Activated CD4-positive, alpha-beta T cell treated with anti-CD3 and anti-CD28 coated beads, Interleukin-2, amount 50 U/mL, for 48 hours (primary cell): ENCODE data around the gene TRPM6.

Experiments used
- DNase-seq, 2 experiments: peaks; one replicate each; pipeline ENCODE4 v3.0.0-alpha.2; 2020

TRPM6 gene

GRCh38 chr9:74711341-74711740 lies 176.4 kb downstream of the TRPM6 start:
- DNase-seq = no peak

- DNase-seq = no peak
Observed at GRCh38 chr9:74697535-74697934, 190.2 kb downstream of the TRPM6 start.

- no peak for DNase-seq
Observed at GRCh38 chr9:74696520-74696919, 191.2 kb downstream of the TRPM6 start.

- no peak for DNase-seq
Observed at GRCh38 chr9:74691058-74691457, 196.7 kb downstream of the TRPM6 start.

GRCh38 chr9:74683322-74683721 lies 204.4 kb downstream of the TRPM6 start:
- DNase-seq = no peak

- DNase-seq = no peak
Observed at GRCh38 chr9:74681906-74682305, 205.8 kb downstream of the TRPM6 start.

GRCh38 chr9:74674077-74674476 lies 213.6 kb downstream of the TRPM6 start:
- DNase-seq = no peak
